Spleen (tissue), 11 donors: ENCODE results near the gene TYSND1. TPM values are rescaled to one million over a fixed set of nuclear protein-coding genes. Genes with fewer than 3 reads are reported as not detected.
"Not testable (repeated sequence)": the region's sequence is repeated elsewhere in the genome, so short reads cannot be mapped to it uniquely, and the experiment has no call there.

ENCODE experiments used
- DNase-seq: peaks from one replicate; pipeline ENCODE4 v3.0.0-alpha.2; 2020
- H3K27ac ChIP-seq, 8 donors: fragments of 200-600 bp; sonication (generic) in 7 of 8; 1 replicate in 4 of 8; 2 replicates in 4 of 8; pipeline versions ENCODE4 v1.5.0 to v1.8.0; 2016 to 2021; ENCODE audit warnings: inconsistent platforms in 4 of 8, mild to moderate bottlenecking in 4 of 8, moderate library complexity in 1 of 8
- H3K27me3 ChIP-seq, 7 donors: fragments of 200-600 bp; sonication (generic) in 6 of 7; replicated peaks in 1 of 7; 1 replicate in 4 of 7; 2 replicates in 3 of 7; pipeline versions ENCODE4 v1.5.0 to v1.8.0; 2016 to 2021; ENCODE audit warnings: inconsistent platforms in 3 of 7, mild to moderate bottlenecking in 1 of 7
- H3K36me3 ChIP-seq, 6 donors: fragments of 200-600 bp; sonication (generic) in 5 of 6; 1 replicate in 4 of 6; 2 replicates in 2 of 6; pipeline versions ENCODE4 v1.5.0 to v1.8.0; 2016 to 2021; ENCODE audit warnings: inconsistent platforms in 2 of 6
- H3K4me1 ChIP-seq, 6 donors: fragments of 200-600 bp; sonication (generic) in 5 of 6; 1 replicate in 3 of 6; 2 replicates in 3 of 6; pipeline versions ENCODE4 v1.5.0 to v1.8.0; 2016 to 2021; ENCODE audit warnings: inconsistent platforms in 3 of 6
- H3K4me3 ChIP-seq, 8 donors: fragments of 200-600 bp; sonication (generic) in 7 of 8; 1 replicate in 4 of 8; 2 replicates in 4 of 8; pipeline versions ENCODE4 v1.5.0 to v1.8.0; 2016 to 2021; ENCODE audit warnings: inconsistent platforms in 4 of 8, mild to moderate bottlenecking in 4 of 8, moderate library complexity in 2 of 8
- H3K9me3 ChIP-seq, 8 donors: fragments of 200-600 bp; sonication (generic) in 7 of 8; 1 replicate in 4 of 8; 2 replicates in 4 of 8; pipeline versions ENCODE4 v1.5.0 to v1.8.0; 2016 to 2021; ENCODE audit warnings: inconsistent platforms in 4 of 8
- POLR2A ChIP-seq, 3 donors: fragments of 450-650 bp; IDR thresholded peaks; one replicate each; pipeline ENCODE4 v1.5.1; 2017; ENCODE audit warnings: antibody characterized with exemption in 3 of 3, mild to moderate bottlenecking in 1 of 3
- POLR2AphosphoS5 ChIP-seq, 3 donors: sonication (generic); formaldehyde crosslinking; IDR thresholded peaks; one replicate each; pipeline ENCODE4 v1.5.1; 2017; ENCODE audit warnings: antibody characterized with exemption in 3 of 3
- WGBS, 5 donors: extraction: QIAGEN DNeasy Blood & Tissue Kit in 3 of 5; methylation state at CpG; one replicate each; pipeline versions ENCODE4 v1.1.5 to v1.1.7; 2013 to 2018; 5-methylcytosine and 5-hydroxymethylcytosine counted together
- intact Hi-C: fragments of 100-400 bp; cut with DNase I; formaldehyde crosslinking; loops from one replicate; pipeline ENCODE4 v1.15.0; 2023; ENCODE audit warnings: low total_unique reads
- polyA plus RNA-seq, 3 donors: library from polyadenylated mRNA; stranded (reverse); fragments of 200-250 nt; gene quantifications; one replicate each; pipeline ENCODE4 v1.2.1, GENCODE V29; 2013
- total RNA-seq, 7 donors: library from RNA; depleted of rRNA in 3 of 7; stranded (reverse); fragments of >200 nt in 3 of 7; fragmentation: NEBNext Ultra II Directional in 4 of 7; extraction: Animal tissue kit (Norgen Biotek cat#: 25700) in 4 of 7; gene quantifications; one replicate each; pipeline versions ENCODE4 v1.1.0 to v1.2.1, GENCODE V29; 2016 to 2021
- TF ChIP-seq, protein P1 (sequence below), 11 experiments: fragments of 200-600 bp in 7 of 11; fragments of 450-650 bp in 4 of 11; sonication (generic) in 4 of 11; IDR thresholded peaks in 8 of 11; conservative IDR thresholded peaks in 3 of 11; 1 replicate in 7 of 11; 2 replicates in 4 of 11; pipeline versions ENCODE4 v1.4.0 to v1.8.0; 2016 to 2021; ENCODE audit warnings: antibody characterized with exemption in 11 of 11, inconsistent platforms in 4 of 11, mild to moderate bottlenecking in 1 of 11
- donor health status: healthy with polysubstance abuse.
- donor health status: DM: no; HTN: no; CAD: no; lungs with moderate emphysema.
- donor health status: DM: no; HTN: no; CAD: no.
- donor health status: Bipolar disorder and iron deficiency.
- donor health status: healthy.
- donor health status: DM: no; HTN: no; CAD: no.
- donor health status: DM: yes; HTN: yes; CAD: no.

The TYSND1 gene
- total and polyA plus RNA-seq, 10 donors: 14.1 to 20.9 (median 16.9) TPM

DNA sequence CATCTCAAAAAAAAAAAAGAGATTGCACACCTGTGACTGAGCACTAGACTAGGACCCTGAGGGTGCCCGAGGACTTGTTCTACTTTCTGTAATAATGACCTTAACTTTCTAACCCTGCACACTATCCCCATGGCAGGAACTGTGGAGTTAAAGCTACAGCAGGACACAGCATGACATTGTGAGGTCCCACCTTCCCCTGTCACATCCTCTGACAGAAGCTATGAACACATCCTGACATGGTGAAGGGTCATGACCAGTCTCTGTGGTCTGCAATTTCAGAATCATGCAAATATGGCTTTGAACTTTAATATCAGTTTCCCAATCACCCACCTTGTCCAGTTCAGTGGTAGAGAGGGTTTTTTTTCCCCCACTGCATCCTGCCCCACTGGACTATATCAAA is 42.3 kb upstream of the TYSND1 start:
- no peaks in the 10 kb centered on the region for H3K36me3 ChIP-seq
- H3K27me3 ChIP-seq: no peaks in the 10 kb centered on the region
- no peak for DNase-seq
- intact Hi-C loops: no loop called here
- TF ChIP-seq POLR2AphosphoS5 (IDR thresholded peaks at IDR 0.05) (no peak), POLR2A (IDR thresholded peaks at IDR 0.05) (no peak)
- TF ChIP-seq, protein P1, sequence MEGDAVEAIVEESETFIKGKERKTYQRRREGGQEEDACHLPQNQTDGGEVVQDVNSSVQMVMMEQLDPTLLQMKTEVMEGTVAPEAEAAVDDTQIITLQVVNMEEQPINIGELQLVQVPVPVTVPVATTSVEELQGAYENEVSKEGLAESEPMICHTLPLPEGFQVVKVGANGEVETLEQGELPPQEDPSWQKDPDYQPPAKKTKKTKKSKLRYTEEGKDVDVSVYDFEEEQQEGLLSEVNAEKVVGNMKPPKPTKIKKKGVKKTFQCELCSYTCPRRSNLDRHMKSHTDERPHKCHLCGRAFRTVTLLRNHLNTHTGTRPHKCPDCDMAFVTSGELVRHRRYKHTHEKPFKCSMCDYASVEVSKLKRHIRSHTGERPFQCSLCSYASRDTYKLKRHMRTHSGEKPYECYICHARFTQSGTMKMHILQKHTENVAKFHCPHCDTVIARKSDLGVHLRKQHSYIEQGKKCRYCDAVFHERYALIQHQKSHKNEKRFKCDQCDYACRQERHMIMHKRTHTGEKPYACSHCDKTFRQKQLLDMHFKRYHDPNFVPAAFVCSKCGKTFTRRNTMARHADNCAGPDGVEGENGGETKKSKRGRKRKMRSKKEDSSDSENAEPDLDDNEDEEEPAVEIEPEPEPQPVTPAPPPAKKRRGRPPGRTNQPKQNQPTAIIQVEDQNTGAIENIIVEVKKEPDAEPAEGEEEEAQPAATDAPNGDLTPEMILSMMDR (IDR thresholded peaks at IDR 0.05 in 8 of 11, conservative IDR thresholded peaks at IDR 0.05 in 3 of 11): no peak
- 54 to 78% (median 75%) methylated on average over 1 of the region's 1 CpG for WGBS, 5 donors
- H3K4me1 ChIP-seq: peaks cover 0 to 51% (median 20%) of the 10 kb centered on the region in 6 donors
- H3K27ac ChIP-seq: no peak overlapping the region
- no peaks in the 10 kb centered on the region for H3K9me3 ChIP-seq
- H3K4me3 ChIP-seq: no peak overlapping the region

GRCh38 chr10:70186571-70186970 is 40.1 kb upstream of the TYSND1 start:
- TF ChIP-seq POLR2A (IDR thresholded peaks at IDR 0.05) (no peak), POLR2AphosphoS5 (IDR thresholded peaks at IDR 0.05) (no peak)
- TF ChIP-seq, protein P1 (IDR thresholded peaks at IDR 0.05 in 8 of 11, conservative IDR thresholded peaks at IDR 0.05 in 3 of 11): no peak
- 87 to 90% (median 89%) methylated on average over 3 of the region's 3 CpGs for WGBS, 5 donors
- no peaks in the 10 kb centered on the region for H3K9me3 ChIP-seq
- H3K27me3 ChIP-seq: no peaks in the 10 kb centered on the region
- no peak overlapping the region for H3K27ac ChIP-seq
- H3K36me3 ChIP-seq: no peaks in the 10 kb centered on the region
- DNase-seq: no peak
- intact Hi-C loops: no loop called here
- H3K4me1 ChIP-seq: peaks cover 0 to 29% (median 13%) of the 10 kb centered on the region in 6 donors
- no peak overlapping the region for H3K4me3 ChIP-seq

GRCh38 chr10:70186090-70186489 is 39.6 kb upstream of the TYSND1 start:
- Histone ChIP-seq H3K27ac (no peak overlapping the region), H3K9me3 (no peaks in the 10 kb centered on the region), H3K36me3 (no peaks in the 10 kb centered on the region), H3K4me1 (peaks cover 0 to 24% (median 9%) of the 10 kb centered on the region in 6 donors), H3K4me3 (no peak overlapping the region), H3K27me3 (no peaks in the 10 kb centered on the region)
- TF ChIP-seq, protein P1 (IDR thresholded peaks at IDR 0.05 in 8 of 11, conservative IDR thresholded peaks at IDR 0.05 in 3 of 11): no peak
- TF ChIP-seq POLR2AphosphoS5 (IDR thresholded peaks at IDR 0.05) (no peak), POLR2A (IDR thresholded peaks at IDR 0.05) (no peak)
- 82 to 94% (median 87%) methylated on average over 5 of the region's 5 CpGs for WGBS, 5 donors
- DNase-seq: no peak
- intact Hi-C loops: no loop called here

- peaks cover 0 to 8% (median 6%) of the 10 kb centered on the region in 8 donors for H3K9me3 ChIP-seq
- H3K27ac ChIP-seq: no peak overlapping the region
- H3K27me3 ChIP-seq: peaks cover 0 to 8% (median 0%) of the 10 kb centered on the region in 7 donors
- H3K4me3 ChIP-seq: no peak overlapping the region
- no peaks in the 10 kb centered on the region for H3K4me1 ChIP-seq
- no peaks in the 10 kb centered on the region for H3K36me3 ChIP-seq
- DNase-seq: no peak
- 81 to 90% (median 85%) methylated on average over 2 of the region's 2 CpGs for WGBS, 5 donors
- intact Hi-C loops: no loop called here
- TF ChIP-seq POLR2AphosphoS5 (IDR thresholded peaks at IDR 0.05): no peak
- no peak for TF ChIP-seq POLR2A (IDR thresholded peaks at IDR 0.05)
- TF ChIP-seq, protein P1 (IDR thresholded peaks at IDR 0.05 in 8 of 11, conservative IDR thresholded peaks at IDR 0.05 in 3 of 11): no peak
Measured at GRCh38 chr10:70183304-70183703, 36.8 kb upstream of the TYSND1 start.

- 92 to 95% (median 93%) methylated on average over 8 of the region's 8 CpGs for WGBS, 5 donors
- H3K9me3 ChIP-seq, H3K36me3 ChIP-seq, H3K27me3 ChIP-seq, H3K4me3 ChIP-seq, DNase-seq, H3K27ac ChIP-seq, intact Hi-C loops: not testable (repeated sequence)
- peaks cover 3 to 20% (median 10%) of the 10 kb centered on the region in 6 donors for H3K4me1 ChIP-seq
Measured at GRCh38 chr10:70179209-70179608, 32.7 kb upstream of the TYSND1 start.
